Esophagus muscularis mucosa (tissue), 3 donors: ENCODE results near the gene BAIAP2L1.

Source experiments
- CTCF ChIP-seq, 3 experiments: fragments of 200-600 bp in 2 of 3; fragments of 450-650 bp in 1 of 3; sonication (generic) in 2 of 3; IDR thresholded peaks; one replicate each; pipeline ENCODE4 v1.5.1; 2017 to 2019; ENCODE audit warnings: antibody characterized with exemption in 3 of 3, mild to moderate bottlenecking in 2 of 3, moderate library complexity in 1 of 3
- POLR2A ChIP-seq: fragments of 450-650 bp; IDR thresholded peaks from one replicate; pipeline ENCODE4 v1.6.1; 2017; ENCODE audit warnings: antibody characterized with exemption, moderate library complexity, mild to moderate bottlenecking, low read depth

DNA sequence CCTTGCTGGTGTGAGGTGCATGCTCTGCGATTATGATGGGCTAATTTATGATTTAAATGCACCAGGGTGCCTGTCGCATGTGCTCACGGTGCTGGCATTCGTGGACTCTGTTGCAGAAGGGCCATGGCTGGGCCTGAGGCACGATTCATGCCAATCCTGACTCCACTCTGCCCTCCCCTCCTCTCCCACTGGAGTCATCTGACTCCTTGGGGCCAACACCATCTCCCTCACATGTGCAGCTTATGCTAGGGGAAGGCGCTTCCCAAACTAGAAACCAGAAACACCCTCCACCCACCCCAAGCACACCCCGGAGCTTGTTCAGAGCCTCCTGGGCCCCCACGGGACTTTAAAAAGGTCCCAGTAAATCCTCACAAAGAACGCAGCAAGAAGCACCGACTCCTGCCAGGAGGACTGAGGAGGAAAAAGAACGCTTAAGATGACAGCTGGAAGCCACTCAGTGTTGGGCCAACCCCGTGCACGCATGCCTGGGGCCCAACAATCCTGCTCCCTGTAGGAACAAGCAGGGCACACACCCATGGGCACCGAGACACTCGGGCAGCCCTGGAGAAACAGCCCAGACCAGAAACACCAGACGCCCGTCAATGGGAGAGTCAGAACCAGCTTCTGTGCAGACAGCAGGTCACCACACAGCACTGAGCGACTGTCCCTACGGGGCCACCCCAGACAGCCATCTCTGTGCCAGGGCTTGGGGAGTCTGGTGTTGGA lies 105.3 kb downstream of the BAIAP2L1 start:
- TF ChIP-seq POLR2A = no peak
- no peak for TF ChIP-seq CTCF (IDR thresholded peaks at IDR 0.05)
